ENCODE measurements around the gene MAP3K2.

MAP3K2 gene

GRCh38 chr2:127387655-127388422 lies at the start of gene MAP3K2:
MAP3K2 (minus strand) TSS chr2:127387975; CDS start chr2:127343129, 44,846 bp downstream.
- FAIRE-seq (no peak), DNase-seq (ENCODE audit: insufficient read length, low spot score) (peak; percentile 74)
- TF ChIP-seq, protein P1, sequence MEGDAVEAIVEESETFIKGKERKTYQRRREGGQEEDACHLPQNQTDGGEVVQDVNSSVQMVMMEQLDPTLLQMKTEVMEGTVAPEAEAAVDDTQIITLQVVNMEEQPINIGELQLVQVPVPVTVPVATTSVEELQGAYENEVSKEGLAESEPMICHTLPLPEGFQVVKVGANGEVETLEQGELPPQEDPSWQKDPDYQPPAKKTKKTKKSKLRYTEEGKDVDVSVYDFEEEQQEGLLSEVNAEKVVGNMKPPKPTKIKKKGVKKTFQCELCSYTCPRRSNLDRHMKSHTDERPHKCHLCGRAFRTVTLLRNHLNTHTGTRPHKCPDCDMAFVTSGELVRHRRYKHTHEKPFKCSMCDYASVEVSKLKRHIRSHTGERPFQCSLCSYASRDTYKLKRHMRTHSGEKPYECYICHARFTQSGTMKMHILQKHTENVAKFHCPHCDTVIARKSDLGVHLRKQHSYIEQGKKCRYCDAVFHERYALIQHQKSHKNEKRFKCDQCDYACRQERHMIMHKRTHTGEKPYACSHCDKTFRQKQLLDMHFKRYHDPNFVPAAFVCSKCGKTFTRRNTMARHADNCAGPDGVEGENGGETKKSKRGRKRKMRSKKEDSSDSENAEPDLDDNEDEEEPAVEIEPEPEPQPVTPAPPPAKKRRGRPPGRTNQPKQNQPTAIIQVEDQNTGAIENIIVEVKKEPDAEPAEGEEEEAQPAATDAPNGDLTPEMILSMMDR (IDR thresholded peaks at IDR 0.05; ENCODE audit: insufficient read depth, missing control alignments), result no peak

- no peak for FAIRE-seq
- TF ChIP-seq, protein P1 (IDR thresholded peaks at IDR 0.05; ENCODE audit: insufficient read depth, missing control alignments), result no peak
- no peak for DNase-seq (ENCODE audit: insufficient read length, low spot score)
These were observed 49.3 kb upstream of the MAP3K2 start for GRCh38 chr2:127437056-127437455.

DNA sequence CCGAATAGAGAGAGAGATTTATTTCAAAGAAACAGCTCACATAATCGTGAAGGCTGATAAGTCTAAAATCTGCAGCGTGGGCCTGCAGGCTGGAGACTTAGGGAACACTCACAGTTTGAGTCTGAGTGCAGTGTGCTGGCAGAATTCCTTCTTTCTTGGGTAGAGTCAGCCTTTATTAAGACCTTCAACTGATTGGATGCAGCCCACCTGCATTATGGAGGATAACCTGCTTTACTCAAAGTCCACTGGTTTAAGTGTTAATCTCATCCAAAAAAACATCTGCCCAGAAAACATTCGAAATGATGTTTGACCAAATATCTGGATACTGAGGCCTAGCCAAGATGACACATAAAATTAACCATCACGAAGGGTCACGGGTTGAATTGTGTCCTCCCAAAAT lies 46.7 kb upstream of the MAP3K2 start:
- no peak for DNase-seq (ENCODE audit: insufficient read length, low spot score)
- FAIRE-seq, result no peak
- TF ChIP-seq, protein P1 (IDR thresholded peaks at IDR 0.05; ENCODE audit: insufficient read depth, missing control alignments), result no peak

DNA sequence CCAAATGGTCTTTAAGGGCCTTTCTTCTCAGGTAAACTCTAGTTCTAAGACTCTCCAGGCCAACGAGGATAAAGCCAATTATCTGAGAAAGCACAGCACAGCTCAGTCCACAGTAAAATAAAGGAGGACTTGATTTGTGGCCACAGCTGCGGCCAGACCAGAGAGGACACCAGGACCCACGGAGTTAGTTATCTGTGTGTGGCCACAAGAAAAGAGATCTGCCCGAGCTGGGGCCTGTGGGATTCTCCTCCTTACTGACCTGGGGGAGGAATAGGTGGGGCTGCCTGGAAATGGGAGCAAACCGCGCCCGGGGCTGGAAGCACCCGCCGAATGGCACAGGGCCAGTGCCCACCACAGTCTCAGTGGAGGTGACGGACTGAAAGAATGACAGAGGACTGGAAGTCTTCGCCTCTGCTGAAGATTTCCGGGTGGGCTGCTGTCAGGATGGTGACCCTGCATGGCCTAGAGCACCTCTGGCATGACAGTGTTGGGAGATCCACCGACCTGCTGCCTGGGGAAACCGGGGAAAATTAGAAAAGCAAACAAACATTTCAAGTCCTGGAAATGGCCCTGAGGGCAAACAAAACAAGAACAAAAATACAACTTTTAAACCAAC lies 43.7 kb upstream of the MAP3K2 start:
- TF ChIP-seq, protein P1 (IDR thresholded peaks at IDR 0.05; ENCODE audit: insufficient read depth, missing control alignments), result no peak

GRCh38 chr2:127429844-127430425 lies 42.2 kb upstream of the MAP3K2 start:
- TF ChIP-seq, protein P1 (IDR thresholded peaks at IDR 0.05; ENCODE audit: insufficient read depth, missing control alignments), result no peak
- no peak for FAIRE-seq
- DNase-seq (ENCODE audit: insufficient read length, low spot score), result no peak

More for the DNA sequence above, 43.7 kb upstream of the MAP3K2 start:
- FAIRE-seq, result no peak
- DNase-seq (ENCODE audit: insufficient read length, low spot score), result no peak

GRCh38 chr2:127429291-127429690 lies 41.5 kb upstream of the MAP3K2 start:
- TF ChIP-seq, protein P1 (IDR thresholded peaks at IDR 0.05; ENCODE audit: insufficient read depth, missing control alignments), result no peak
- DNase-seq (ENCODE audit: insufficient read length, low spot score) (no peak), FAIRE-seq (no peak)

DNA sequence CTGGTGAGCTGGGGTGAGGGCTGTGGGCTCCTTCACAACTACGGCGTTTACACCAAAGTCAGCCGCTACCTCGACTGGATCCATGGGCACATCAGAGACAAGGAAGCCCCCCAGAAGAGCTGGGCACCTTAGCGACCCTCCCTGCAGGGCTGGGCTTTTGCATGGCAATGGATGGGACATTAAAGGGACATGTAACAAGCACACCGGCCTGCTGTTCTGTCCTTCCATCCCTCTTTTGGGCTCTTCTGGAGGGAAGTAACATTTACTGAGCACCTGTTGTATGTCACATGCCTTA lies 41.0 kb upstream of the MAP3K2 start:
- DNase-seq (ENCODE audit: insufficient read length, low spot score) (no peak), FAIRE-seq (no peak)
- TF ChIP-seq, protein P1 (IDR thresholded peaks at IDR 0.05; ENCODE audit: insufficient read depth, missing control alignments), result no peak
